LNCaP clone FGC (cell line): Measurements from ENCODE around the gene RNF207.

Experiments used
- DNase-seq: peaks from one replicate; pipeline ENCODE4 v3.0.0-alpha.2; 2011; ENCODE audit warnings: low read depth
- H3K4me3 ChIP-seq: 2 replicates; pipeline ENCODE4 v1.5.1; 2011; ENCODE audit warnings: mild to moderate bottlenecking, low read depth, low read length, control low read depth
- TF ChIP-seq, protein P1 (sequence below): IDR thresholded peaks from 2 replicates; pipeline ENCODE4 v1.5.1; 2012; ENCODE audit warnings: mild to moderate bottlenecking; ENCODE audit not compliant: control insufficient read depth, insufficient read depth; ENCODE audit errors: extremely low read depth

The RNF207 gene

GRCh38 chr1:6180268-6180706 is 25.6 kb upstream of the RNF207 start, which contains the start of gene CHD5:
CHD5 (minus strand) TSS chr1:6180321; CDS start chr1:6180023, 298 bp downstream.
- DNase-seq, result no peak
- no peak within 1 kb of the TSS for H3K4me3 ChIP-seq

GRCh38 chr1:6180707-6181311 is 25.1 kb upstream of the RNF207 start:
- TF ChIP-seq, protein P1, sequence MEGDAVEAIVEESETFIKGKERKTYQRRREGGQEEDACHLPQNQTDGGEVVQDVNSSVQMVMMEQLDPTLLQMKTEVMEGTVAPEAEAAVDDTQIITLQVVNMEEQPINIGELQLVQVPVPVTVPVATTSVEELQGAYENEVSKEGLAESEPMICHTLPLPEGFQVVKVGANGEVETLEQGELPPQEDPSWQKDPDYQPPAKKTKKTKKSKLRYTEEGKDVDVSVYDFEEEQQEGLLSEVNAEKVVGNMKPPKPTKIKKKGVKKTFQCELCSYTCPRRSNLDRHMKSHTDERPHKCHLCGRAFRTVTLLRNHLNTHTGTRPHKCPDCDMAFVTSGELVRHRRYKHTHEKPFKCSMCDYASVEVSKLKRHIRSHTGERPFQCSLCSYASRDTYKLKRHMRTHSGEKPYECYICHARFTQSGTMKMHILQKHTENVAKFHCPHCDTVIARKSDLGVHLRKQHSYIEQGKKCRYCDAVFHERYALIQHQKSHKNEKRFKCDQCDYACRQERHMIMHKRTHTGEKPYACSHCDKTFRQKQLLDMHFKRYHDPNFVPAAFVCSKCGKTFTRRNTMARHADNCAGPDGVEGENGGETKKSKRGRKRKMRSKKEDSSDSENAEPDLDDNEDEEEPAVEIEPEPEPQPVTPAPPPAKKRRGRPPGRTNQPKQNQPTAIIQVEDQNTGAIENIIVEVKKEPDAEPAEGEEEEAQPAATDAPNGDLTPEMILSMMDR, result no peak
- no peak for DNase-seq
- H3K4me3 ChIP-seq, result no peak overlapping the region

More at GRCh38 chr1:6180268-6180706, 25.6 kb upstream of the RNF207 start, which contains the start of gene CHD5:
- TF ChIP-seq, protein P1, result no peak

GRCh38 chr1:6181347-6181770 is 24.6 kb upstream of the RNF207 start:
- TF ChIP-seq, protein P1, result no peak
- no peak for DNase-seq
- no peak overlapping the region for H3K4me3 ChIP-seq

GRCh38 chr1:6183520-6183989 is 22.4 kb upstream of the RNF207 start:
- DNase-seq, result no peak
- TF ChIP-seq, protein P1, result no peak
- H3K4me3 ChIP-seq, result no peak overlapping the region

GRCh38 chr1:6184083-6184783 is 21.7 kb upstream of the RNF207 start:
- H3K4me3 ChIP-seq, result no peak overlapping the region
- TF ChIP-seq, protein P1, result no peak
- DNase-seq, result no peak

DNA sequence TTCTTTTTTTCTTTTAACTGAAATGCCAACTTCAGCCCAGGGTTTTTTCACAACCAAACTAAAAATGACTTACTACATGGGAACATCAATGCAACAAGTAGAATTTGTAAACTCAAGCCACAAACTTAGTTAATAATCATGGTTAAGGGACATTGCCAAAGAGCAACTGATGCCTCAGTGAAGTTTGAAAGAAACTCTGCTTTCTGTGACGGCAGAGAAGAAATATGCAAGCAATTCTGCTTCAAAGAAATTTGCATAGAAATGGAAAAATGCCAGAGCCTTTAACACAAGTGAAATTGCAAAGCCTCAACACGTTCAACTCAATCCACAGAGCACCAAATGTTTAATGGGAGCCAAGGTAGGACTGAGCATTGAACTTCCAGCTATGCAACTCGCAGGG is 20.8 kb upstream of the RNF207 start:
- TF ChIP-seq, protein P1, result no peak
- DNase-seq, result no peak

More for the DNA sequence above, 20.8 kb upstream of the RNF207 start:
- no peak overlapping the region for H3K4me3 ChIP-seq
